Activated CD4-positive, alpha-beta T cell treated with anti-CD3 and anti-CD28 coated beads, Interleukin-2, amount 10 ng/mL, durations not matched to agents 7 days and 5 days (primary cell): ENCODE data around the gene SLC38A10. TPM values are rescaled to one million over a fixed set of nuclear protein-coding genes. Genes with fewer than 3 reads are reported as not detected.

Experiments
- CTCF ChIA-PET: fragments of 350-600 bp; sonication (Branson Sonifier 250); formaldehyde crosslinking; loops from one replicate; lab custom pipeline; 2021; ENCODE audit warnings: antibody characterized with exemption; lab: Charles Lee
- POLR2A ChIA-PET: fragments of 350-600 bp; sonication (Branson Sonifier 250); formaldehyde crosslinking; loops from one replicate; lab custom pipeline; 2021; ENCODE audit warnings: antibody characterized with exemption; lab: Charles Lee
- DNase-seq: peaks from one replicate; pipeline ENCODE4 v3.0.0-alpha.2; 2020
- H3K27ac Mint-ChIP-seq: one replicate; pipeline ENCODE4 v1.8.0; 2021; ENCODE audit warnings: mild to moderate bottlenecking, moderate library complexity, mixed read lengths
- H3K27me3 Mint-ChIP-seq: one replicate; pipeline ENCODE4 v1.8.0; 2021; ENCODE audit warnings: mixed read lengths
- H3K36me3 Mint-ChIP-seq: one replicate; pipeline ENCODE4 v1.8.0; 2021; ENCODE audit warnings: low read depth, mixed read lengths
- H3K4me1 Mint-ChIP-seq: one replicate; pipeline ENCODE4 v1.8.0; 2021; ENCODE audit warnings: mixed read lengths
- H3K4me3 Mint-ChIP-seq: one replicate; pipeline ENCODE4 v1.8.0; 2021; ENCODE audit warnings: mild to moderate bottlenecking, moderate library complexity, mixed read lengths
- H3K9me3 Mint-ChIP-seq: one replicate; pipeline ENCODE4 v1.8.0; 2021; ENCODE audit warnings: mixed read lengths
- total RNA-seq, 2 experiments: library from RNA; stranded (reverse); gene quantifications; one replicate each; pipeline ENCODE4 v1.2.3, GENCODE V29; 2021

The SLC38A10 gene
- total RNA-seq, 2 experiments from 2014 or later: 94.4 to 109 TPM

DNA sequence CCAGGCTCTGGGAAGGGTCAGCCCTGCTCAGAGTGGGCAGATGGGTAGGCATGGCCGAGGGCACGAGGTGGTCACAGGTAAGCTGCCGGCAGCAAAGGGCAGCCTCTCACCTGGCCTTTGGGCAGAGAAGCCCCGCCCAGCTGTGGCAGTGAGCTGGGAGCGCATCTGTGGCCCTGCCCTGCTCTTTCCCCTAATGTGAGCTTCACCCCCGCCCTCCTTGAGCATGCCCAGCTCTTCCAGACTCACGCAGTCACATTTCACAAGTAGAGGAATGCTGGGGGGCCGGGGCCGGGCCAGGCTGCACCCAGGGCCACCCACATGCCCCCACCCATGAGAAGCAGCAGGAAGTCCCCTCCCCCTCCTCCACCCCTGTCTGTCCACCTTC lies 40.7 kb upstream of the SLC38A10 start:
- peaks cover 10% of the 10 kb centered on the region for H3K27me3 Mint-ChIP-seq
- H3K9me3 Mint-ChIP-seq: no peaks in the 10 kb centered on the region
- POLR2A ChIA-PET: no interaction called here
- no peaks in the 10 kb centered on the region for H3K36me3 Mint-ChIP-seq
- no peak overlapping the region for H3K27ac Mint-ChIP-seq
- no peaks in the 10 kb centered on the region for H3K4me1 Mint-ChIP-seq
- no peak for DNase-seq
- no peak overlapping the region for H3K4me3 Mint-ChIP-seq
- CTCF ChIA-PET: no interaction called here

DNA sequence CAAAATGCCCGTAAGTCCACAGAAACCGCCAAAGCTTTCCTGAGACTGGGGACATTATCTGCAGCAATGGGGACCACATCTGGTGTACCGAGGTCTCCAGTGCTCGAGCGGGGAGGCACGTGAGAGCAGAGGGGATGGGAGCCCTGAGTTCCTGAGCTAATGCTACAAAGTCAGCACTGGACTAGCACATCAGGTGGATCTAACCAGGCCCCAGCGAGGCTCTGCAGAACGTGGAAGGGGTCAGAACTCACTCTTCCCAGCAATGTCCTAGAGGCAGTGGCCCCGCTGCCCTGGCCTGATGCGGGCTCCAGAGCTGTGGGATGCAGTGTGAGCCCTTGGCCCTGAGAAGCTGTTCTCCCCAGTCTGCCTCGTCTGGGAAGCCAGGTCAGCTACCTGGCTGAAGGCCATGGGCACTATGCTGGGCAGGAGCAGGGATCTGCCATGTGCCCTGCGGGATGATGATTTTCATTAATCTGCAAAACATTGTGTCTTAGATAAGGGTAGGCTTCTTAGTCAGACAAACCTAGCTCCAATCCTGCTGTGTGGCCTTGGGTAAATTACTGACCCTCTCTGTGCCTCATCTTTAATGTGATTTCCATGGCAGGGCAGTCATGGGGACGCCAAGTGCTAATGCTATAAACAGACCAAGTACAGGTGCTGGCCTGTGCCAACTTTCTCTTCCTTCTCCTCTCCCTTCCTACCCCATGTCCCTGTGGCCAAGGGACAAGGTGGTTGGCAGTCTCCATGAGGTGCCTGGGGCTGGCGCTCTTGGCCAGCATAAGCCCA lies 40.1 kb upstream of the SLC38A10 start:
- DNase-seq: no peak
- ChIA-PET CTCF (interaction anchor here (0.8 kb wide), 1 partner anchor 9 kb away, joined by 4 read pairs; no protein-coding TSS in a partner anchor), POLR2A (no interaction called here)
- Mint-ChIP-seq H3K27ac (no peak overlapping the region), H3K9me3 (no peaks in the 10 kb centered on the region), H3K4me1 (no peaks in the 10 kb centered on the region), H3K27me3 (peaks cover 7% of the 10 kb centered on the region), H3K36me3 (no peaks in the 10 kb centered on the region), H3K4me3 (no peak overlapping the region)

DNA sequence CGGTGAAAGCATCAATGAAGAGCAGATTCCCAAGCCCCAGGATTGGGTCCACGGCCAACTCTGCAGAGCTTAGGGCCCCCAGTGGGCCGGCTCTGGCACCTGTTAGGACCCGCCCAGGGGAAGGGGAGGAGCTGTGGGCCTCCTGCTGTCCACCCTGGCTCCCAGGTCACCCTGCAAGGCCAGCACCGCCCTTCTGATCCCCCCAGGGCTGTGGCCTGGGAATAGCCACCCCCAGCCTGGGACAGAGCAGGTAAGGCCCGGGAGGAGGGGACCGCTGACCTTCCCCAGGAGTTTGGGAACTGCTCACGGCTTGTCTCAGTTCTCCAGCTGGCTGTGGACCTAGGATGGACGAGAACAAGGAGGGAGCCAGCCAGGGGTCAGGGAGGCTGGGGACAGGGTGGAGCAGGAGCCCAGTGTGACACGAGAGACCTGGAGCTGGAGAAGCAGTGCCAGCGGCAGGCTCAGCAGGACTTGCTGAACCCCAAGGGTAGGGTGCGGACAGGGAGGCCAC lies 39.3 kb upstream of the SLC38A10 start:
- H3K27me3 Mint-ChIP-seq: peaks cover 6% of the 10 kb centered on the region
- no peaks in the 10 kb centered on the region for H3K36me3 Mint-ChIP-seq
- H3K9me3 Mint-ChIP-seq: no peaks in the 10 kb centered on the region
- no peak overlapping the region for H3K27ac Mint-ChIP-seq
- no peak for DNase-seq
- H3K4me1 Mint-ChIP-seq: no peaks in the 10 kb centered on the region
- ChIA-PET CTCF (interaction anchor here (0.8 kb wide), 1 partner anchor 8 kb away, joined by 4 read pairs; no protein-coding TSS in a partner anchor), POLR2A (no interaction called here)
- no peak overlapping the region for H3K4me3 Mint-ChIP-seq

DNA sequence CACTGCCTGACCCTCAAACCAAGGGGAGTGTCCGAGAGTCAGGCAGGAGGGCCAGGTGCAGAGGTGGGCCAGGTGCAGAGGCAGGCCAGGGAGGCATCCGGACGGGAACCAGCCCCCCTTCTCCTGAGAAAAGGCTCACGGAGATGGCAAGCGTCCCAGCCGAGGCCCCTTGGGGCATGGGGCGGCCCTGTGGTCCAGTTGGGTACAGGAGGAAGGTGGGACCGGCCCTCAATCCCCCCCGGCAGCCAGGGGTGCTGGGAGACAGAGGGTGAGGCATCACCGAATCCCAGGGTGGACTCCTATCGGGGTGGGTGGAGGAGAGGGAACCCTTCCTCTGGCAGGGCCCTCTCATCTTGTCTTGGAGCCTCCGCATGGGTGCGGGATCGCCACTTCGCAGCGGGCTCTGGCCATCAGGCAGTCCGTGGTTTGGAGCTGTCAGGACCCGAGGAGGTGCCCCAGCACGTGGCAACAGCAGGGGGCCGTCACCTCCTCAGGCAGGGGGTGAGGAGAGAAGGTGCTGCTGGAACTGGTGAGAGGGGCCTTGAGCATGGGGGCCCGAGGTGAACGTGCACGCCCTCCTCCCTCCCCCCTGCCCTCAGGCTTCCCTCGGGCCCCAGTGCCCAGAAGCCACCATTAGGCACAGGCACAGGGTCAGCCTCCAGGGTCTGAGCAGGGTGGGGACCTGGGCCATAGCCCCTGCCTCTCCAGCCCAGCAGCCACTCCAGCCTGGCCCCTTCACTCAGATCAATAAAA lies 38.7 kb upstream of the SLC38A10 start:
- H3K4me3 Mint-ChIP-seq: no peak overlapping the region
- no peaks in the 10 kb centered on the region for H3K27me3 Mint-ChIP-seq
- no peaks in the 10 kb centered on the region for H3K36me3 Mint-ChIP-seq
- ChIA-PET POLR2A (no interaction called here), CTCF (no interaction called here)
- no peak for DNase-seq
- H3K9me3 Mint-ChIP-seq: no peaks in the 10 kb centered on the region
- H3K4me1 Mint-ChIP-seq: no peaks in the 10 kb centered on the region
- H3K27ac Mint-ChIP-seq: no peak overlapping the region

DNA sequence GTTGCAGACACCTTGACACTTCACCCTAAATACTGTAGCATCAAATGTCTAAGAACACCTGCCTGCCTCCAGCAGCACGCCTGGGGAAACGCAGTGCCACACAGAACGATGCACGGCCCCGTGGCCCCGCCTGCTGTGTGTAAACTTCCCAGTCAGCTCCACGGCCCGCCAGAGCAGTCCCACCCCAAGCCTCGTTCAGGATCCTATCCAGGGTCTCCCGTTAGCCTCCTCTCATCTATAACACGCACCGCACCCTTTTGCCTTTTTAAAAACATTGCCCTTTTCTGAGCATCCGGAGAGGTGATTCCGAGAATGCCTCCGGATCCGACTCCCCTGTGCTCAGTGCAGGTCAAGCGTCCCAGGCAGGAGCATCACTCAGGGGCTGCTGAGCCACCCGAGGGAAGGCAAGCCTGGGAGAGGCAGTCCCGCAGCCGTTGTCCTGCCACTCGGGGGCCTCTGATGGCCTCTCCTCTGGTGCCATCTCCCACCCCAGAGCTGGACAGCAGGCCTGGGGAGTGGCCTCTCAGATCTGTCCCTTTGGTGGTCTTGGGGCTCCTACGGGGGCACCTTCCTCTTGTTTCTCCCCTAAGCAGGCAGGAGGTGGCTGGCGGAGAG lies 37.9 kb upstream of the SLC38A10 start:
- H3K27me3 Mint-ChIP-seq: no peaks in the 10 kb centered on the region
- H3K4me3 Mint-ChIP-seq: no peak overlapping the region
- no peaks in the 10 kb centered on the region for H3K9me3 Mint-ChIP-seq
- no peak overlapping the region for H3K27ac Mint-ChIP-seq
- no peaks in the 10 kb centered on the region for H3K36me3 Mint-ChIP-seq
- DNase-seq: no peak
- CTCF ChIA-PET: no interaction called here
- POLR2A ChIA-PET: no interaction called here
- no peaks in the 10 kb centered on the region for H3K4me1 Mint-ChIP-seq

DNA sequence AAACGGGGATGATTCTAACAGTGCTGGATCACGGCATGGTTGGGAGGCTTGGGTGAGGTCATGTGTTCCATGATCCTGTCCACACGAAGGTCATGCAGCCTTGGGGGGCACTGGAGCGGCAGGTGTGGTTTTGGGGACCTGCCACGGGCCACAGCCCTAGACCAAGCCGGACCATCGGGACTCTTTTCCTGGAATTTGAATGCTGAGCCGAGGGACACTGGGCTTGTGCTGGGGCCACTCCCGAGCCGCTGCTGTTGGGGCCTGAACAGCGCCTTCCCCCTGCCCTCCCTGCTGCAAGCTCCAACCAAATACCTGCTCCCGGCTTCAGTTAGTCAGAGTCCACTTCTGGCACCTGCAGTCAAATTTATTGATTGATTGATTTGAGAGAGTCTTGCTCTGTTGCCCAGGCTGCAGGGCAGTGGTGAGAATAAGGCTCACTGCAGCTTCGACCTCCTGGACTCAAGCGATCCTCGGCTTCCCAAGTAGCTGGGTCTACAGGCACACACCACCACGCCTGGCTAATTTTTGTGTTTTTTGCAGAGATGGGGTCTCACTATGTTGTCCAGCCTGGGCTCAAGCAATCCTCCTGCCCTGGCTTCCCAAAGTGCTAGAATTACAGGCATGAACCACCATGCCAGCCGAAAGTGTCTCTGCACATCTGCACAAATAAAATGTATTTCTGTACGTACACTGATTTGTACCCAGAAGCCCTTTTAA lies 37.2 kb upstream of the SLC38A10 start:
- Mint-ChIP-seq H3K36me3 (no peaks in the 10 kb centered on the region), H3K9me3 (no peaks in the 10 kb centered on the region), H3K27me3 (no peaks in the 10 kb centered on the region), H3K4me1 (no peaks in the 10 kb centered on the region), H3K27ac (no peak overlapping the region), H3K4me3 (no peak overlapping the region)
- no peak for DNase-seq
- ChIA-PET CTCF (no interaction called here), POLR2A (no interaction called here)

DNA sequence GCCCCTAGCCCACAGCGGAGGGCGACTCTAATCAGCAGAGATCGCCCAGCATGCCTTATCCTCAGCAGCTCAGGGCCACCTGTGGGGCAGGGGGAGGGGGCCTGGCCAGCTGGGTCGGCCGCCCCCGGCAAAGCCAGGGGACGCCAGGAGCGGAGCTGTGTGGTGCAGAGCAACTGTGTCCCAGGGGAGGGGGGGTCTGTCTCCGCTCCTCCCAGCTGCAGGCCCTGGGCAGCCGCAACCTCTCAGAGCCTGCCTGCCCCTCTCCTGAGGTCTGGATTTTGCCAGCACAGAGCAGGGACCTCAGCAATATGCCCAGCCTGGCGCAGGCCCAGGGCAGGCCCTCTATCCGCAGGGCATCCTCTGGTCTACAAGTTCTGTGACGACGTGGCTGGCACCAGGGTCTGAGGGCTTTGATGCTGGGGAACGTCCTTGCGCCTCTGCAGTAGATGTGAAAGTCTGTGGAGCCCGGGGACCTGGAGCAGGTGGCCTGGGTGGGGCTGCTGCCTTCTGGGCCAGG lies 36.5 kb upstream of the SLC38A10 start:
- no peaks in the 10 kb centered on the region for H3K4me1 Mint-ChIP-seq
- ChIA-PET POLR2A (no interaction called here), CTCF (no interaction called here)
- H3K36me3 Mint-ChIP-seq: no peaks in the 10 kb centered on the region
- H3K27me3 Mint-ChIP-seq: no peaks in the 10 kb centered on the region
- no peak for DNase-seq
- no peak overlapping the region for H3K27ac Mint-ChIP-seq
- no peaks in the 10 kb centered on the region for H3K9me3 Mint-ChIP-seq
- H3K4me3 Mint-ChIP-seq: no peak overlapping the region

DNA sequence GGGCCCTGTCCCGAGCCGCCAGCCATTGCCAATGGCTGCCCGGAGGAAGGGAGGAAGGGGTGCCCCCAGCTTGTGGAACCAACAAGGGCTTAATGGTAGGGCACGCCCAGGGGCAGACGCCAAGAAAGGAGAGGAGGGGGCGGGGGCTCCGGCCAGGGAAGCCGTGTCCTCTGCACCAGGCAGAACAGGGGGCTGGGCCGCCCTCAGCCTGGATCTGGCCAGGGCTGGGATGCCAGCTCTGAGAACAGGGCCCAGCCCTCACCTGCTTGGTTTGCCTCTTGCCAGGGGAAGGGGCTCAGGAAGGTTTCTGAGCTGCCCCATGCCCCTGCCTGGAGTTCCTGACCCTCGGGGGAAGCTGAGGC lies 35.8 kb upstream of the SLC38A10 start:
- Mint-ChIP-seq H3K4me3 (no peak overlapping the region), H3K4me1 (no peaks in the 10 kb centered on the region), H3K9me3 (no peaks in the 10 kb centered on the region), H3K27me3 (no peaks in the 10 kb centered on the region), H3K27ac (no peak overlapping the region), H3K36me3 (no peaks in the 10 kb centered on the region)
- ChIA-PET POLR2A (no interaction called here), CTCF (no interaction called here)
- DNase-seq: no peak

DNA sequence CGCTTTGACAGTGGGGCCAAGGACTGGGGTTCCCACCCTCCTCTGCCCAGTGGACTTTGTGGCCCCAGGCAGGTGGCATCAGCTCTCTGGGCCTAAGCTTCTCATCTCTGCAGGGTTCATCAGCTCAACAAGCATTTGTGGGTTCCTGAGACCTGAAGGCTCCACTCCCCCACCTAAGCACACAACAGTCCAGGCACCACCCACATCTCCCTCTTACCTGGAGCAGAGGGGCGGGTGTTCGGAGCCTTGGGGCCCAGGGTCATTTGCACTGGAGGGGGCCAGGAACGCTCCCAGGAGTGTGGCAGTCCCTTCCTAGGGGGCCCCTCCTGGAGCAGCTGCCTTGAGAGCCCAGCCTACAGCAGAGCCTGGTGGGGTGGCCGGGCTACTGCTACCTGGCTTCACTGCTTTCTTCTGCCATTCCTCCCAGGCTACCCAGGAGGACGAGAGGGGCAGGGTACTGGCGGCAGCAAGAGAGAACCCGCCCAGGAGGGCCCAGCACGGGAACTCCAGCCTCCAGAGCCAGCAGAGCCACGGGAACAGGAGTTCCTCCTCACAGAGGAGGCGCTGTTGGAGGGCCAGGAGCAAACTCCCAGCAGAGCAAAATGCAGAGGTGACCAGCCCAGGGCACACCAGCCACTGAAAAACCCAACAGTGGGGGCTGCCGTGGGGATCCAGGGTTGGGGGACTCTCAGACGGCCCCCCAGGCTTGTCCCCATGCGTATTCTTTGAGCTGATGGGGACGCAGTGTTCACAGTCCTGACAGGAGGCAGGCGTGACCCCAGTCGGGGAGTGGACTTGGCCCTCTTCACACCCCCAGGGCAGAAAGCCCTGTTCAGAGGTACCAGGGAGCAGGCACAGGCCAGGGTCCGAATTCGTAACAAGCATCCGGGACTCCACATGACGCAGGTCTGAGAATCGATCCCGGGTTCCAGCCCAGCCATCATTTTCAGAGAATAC lies 35.1 kb upstream of the SLC38A10 start:
- ChIA-PET CTCF (no interaction called here), POLR2A (no interaction called here)
- H3K9me3 Mint-ChIP-seq: no peaks in the 10 kb centered on the region
- no peaks in the 10 kb centered on the region for H3K27me3 Mint-ChIP-seq
- no peak for DNase-seq
- no peaks in the 10 kb centered on the region for H3K36me3 Mint-ChIP-seq
- H3K4me1 Mint-ChIP-seq: no peaks in the 10 kb centered on the region
- no peak overlapping the region for H3K27ac Mint-ChIP-seq
- H3K4me3 Mint-ChIP-seq: no peak overlapping the region

DNA sequence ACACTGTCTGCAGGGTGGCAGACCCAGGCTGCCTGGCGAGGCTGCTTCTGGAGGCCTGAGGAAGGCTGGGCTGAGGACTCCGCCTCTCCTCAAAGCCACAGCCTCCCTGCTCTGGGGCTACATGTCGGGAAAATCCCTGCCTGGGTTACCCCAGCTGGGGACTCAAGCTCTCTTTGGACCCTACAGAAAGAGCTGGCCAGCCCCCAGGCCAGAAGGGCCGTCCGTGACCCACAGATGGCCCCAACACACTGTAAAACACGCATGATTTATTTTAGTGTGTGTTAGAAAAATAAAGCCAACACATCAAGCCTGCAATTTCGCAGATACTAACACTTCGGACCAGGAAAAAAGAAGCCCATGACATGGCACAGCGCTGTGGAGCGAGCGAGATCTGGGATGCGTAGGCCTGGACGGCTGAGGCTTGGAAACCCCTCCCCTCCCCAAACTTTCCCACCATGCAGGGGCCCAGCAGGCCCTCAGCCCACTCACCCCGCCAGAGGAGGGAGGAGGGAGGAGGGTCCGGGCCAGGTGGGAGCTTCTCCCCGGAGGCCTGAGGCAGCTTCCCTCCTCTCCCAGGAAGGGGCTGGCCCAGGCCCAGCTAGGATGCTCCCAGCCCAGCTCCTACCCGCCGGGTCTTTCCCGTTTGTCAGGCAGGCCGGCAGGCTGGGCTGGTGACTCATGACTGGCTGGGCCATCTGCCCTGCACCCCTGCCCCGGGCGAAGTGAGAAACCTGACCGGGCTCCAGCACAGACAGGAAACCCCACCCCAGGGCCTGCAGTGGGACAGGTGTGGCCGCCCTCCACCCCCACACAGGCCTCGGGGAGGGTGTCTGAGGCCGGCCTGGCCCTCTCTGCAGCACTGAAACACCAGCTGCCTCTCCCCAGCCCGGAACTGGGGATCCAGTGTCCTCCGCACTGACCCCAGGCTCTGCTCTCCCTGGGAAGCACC lies 34.1 kb upstream of the SLC38A10 start:
- no peaks in the 10 kb centered on the region for H3K4me1 Mint-ChIP-seq
- no peak overlapping the region for H3K27ac Mint-ChIP-seq
- POLR2A ChIA-PET: no interaction called here
- CTCF ChIA-PET: no interaction called here
- no peaks in the 10 kb centered on the region for H3K9me3 Mint-ChIP-seq
- no peak overlapping the region for H3K4me3 Mint-ChIP-seq
- H3K27me3 Mint-ChIP-seq: no peaks in the 10 kb centered on the region
- H3K36me3 Mint-ChIP-seq: no peaks in the 10 kb centered on the region
- no peak for DNase-seq

DNA sequence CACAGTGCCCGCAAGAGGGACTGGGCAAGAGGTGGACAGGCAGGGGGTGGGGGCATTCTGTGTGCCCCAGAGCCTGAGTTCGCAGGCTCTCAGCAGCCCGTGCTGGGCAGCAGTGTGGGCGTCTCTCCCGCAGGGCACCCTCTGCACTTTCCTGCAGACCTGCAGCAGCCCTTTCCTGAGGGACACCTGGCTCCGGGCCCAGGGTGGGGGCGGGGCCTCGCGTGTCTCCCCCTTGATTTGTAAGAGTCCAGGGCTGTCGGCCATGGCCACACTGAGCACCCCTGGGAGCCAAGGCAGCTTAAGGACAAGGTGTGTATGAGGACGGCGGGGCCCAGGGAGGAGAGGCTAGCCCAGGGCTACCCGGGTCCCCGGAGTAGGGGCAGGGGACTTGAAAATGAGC lies 33.4 kb upstream of the SLC38A10 start:
- no peaks in the 10 kb centered on the region for H3K36me3 Mint-ChIP-seq
- ChIA-PET CTCF (no interaction called here), POLR2A (no interaction called here)
- no peaks in the 10 kb centered on the region for H3K9me3 Mint-ChIP-seq
- H3K27me3 Mint-ChIP-seq: no peaks in the 10 kb centered on the region
- H3K27ac Mint-ChIP-seq: no peak overlapping the region
- H3K4me1 Mint-ChIP-seq: no peaks in the 10 kb centered on the region
- DNase-seq: no peak
- no peak overlapping the region for H3K4me3 Mint-ChIP-seq
